IMR-90 (cell line): Measurements from ENCODE around the gene BST1. TPM values are rescaled to one million over a fixed set of nuclear protein-coding genes. Genes with fewer than 3 reads are reported as not detected.

Experiments used
- ATAC-seq: fragments of 200-7000 bp; cut with Tn5 transposase; 2 replicates; pipeline ENCODE4 v1.9.1; 2020; ENCODE audit warnings: low read depth, mild to moderate bottlenecking, moderate library complexity
- BruUV-seq: library from RNA; stranded (reverse); fragments of 400-500 nt; replicated peaks from 2 replicates; lab custom pipeline; 2021; lab: Mats Ljungman, UMichigan
- CTCF ChIA-PET: fragments of 300-600 bp; formaldehyde crosslinking; extraction: SDS; loops from one replicate; lab custom pipeline; 2021; ENCODE audit warnings: antibody characterized with exemption; lab: Yijun Ruan, JAX
- POLR2A ChIA-PET: fragments of 300-600 bp; sonication (Branson Sonifier 250); formaldehyde crosslinking; loops from one replicate; lab custom pipeline; 2022; ENCODE audit warnings: antibody characterized with exemption; ENCODE audit not compliant: unreplicated experiment; lab: Charles Lee
- DNase-seq: peaks from one replicate; pipeline ENCODE4 v3.0.0; 2013
- H2AFZ ChIP-seq: replicated peaks from 2 replicates; pipeline ENCODE3; 2013; ENCODE audit warnings: low read length, mild to moderate bottlenecking; ENCODE audit not compliant: poor library complexity
- H2AK5ac ChIP-seq: 2 replicates; pipeline ENCODE4 v1.6.1; 2013; ENCODE audit warnings: low read depth, low read length, inconsistent platforms
- H2AK9ac ChIP-seq: replicated peaks from 2 replicates; pipeline ENCODE3; 2013; ENCODE audit warnings: mild to moderate bottlenecking, low read depth, low read length, moderate library complexity; ENCODE audit not compliant: poor library complexity
- H2BK120ac ChIP-seq: 2 replicates; pipeline ENCODE4 v1.6.1; 2013; ENCODE audit warnings: low read depth, low read length, inconsistent platforms
- H2BK15ac ChIP-seq: 3 replicates; pipeline ENCODE4 v1.6.1; 2013; ENCODE audit warnings: low read depth, low read length, inconsistent platforms
- H2BK20ac ChIP-seq: 2 replicates; pipeline ENCODE4 v1.6.1; 2013; ENCODE audit warnings: low read depth, mild to moderate bottlenecking, inconsistent platforms, low read length, moderate library complexity
- H2BK5ac ChIP-seq: 2 replicates; pipeline ENCODE4 v1.6.1; 2013; ENCODE audit warnings: mild to moderate bottlenecking, low read depth, low read length, inconsistent platforms; ENCODE audit not compliant: poor library complexity, severe bottlenecking
- H3K14ac ChIP-seq: replicated peaks from 2 replicates; pipeline ENCODE4 v1.6.1; 2013; ENCODE audit warnings: low read depth, low read length, inconsistent platforms
- H3K18ac ChIP-seq: 2 replicates; pipeline ENCODE4 v1.6.1; 2013; ENCODE audit warnings: low read depth, low read length, control low read depth
- H3K23ac ChIP-seq: 2 replicates; pipeline ENCODE4 v1.6.1; 2013; ENCODE audit warnings: low read depth, low read length, inconsistent platforms
- H3K27ac ChIP-seq: 2 replicates; pipeline ENCODE4 v1.5.1; 2013; ENCODE audit warnings: mild to moderate bottlenecking, control low read depth, low read length; ENCODE audit not compliant: insufficient read depth
- H3K27me3 ChIP-seq: 2 replicates; pipeline ENCODE4 v1.6.1; 2013; ENCODE audit warnings: low read length; ENCODE audit not compliant: control insufficient read depth, insufficient read depth
- H3K36me3 ChIP-seq: 2 replicates; pipeline ENCODE4 v1.6.1; 2013; ENCODE audit warnings: low read length, mixed read lengths; ENCODE audit not compliant: control insufficient read depth, insufficient read depth
- H3K4ac ChIP-seq: 2 replicates; pipeline ENCODE4 v1.6.1; 2013; ENCODE audit warnings: low read depth, low read length, inconsistent platforms
- H3K4me1 ChIP-seq: 2 replicates; pipeline ENCODE4 v1.6.1; 2013; ENCODE audit warnings: low read length, mixed read lengths; ENCODE audit not compliant: control insufficient read depth, insufficient read depth
- H3K4me2 ChIP-seq: 2 replicates; pipeline ENCODE4 v1.6.1; 2013; ENCODE audit warnings: low read depth, mild to moderate bottlenecking, control low read depth, low read length, moderate library complexity
- H3K4me3 ChIP-seq: 2 replicates; pipeline ENCODE4 v1.5.1; 2013; ENCODE audit warnings: low read depth, mild to moderate bottlenecking, control low read depth, low read length, moderate library complexity; ENCODE audit not compliant: insufficient read depth
- H3K56ac ChIP-seq: 2 replicates; pipeline ENCODE4 v1.6.1; 2013; ENCODE audit warnings: low read length, inconsistent platforms; ENCODE audit not compliant: insufficient read depth; ENCODE audit errors: extremely low read depth
- H3K79me1 ChIP-seq, 2 experiments: 2 replicates each; pipeline ENCODE4 v1.6.1; 2013; ENCODE audit warnings: low read length in 2 of 2, inconsistent platforms in 1 of 2, low read depth in 1 of 2
- H3K9ac ChIP-seq: 2 replicates; pipeline ENCODE4 v1.6.1; 2013; ENCODE audit warnings: low read depth, low read length, control low read depth
- H3K9me1 ChIP-seq: 2 replicates; pipeline ENCODE4 v1.6.1; 2013; ENCODE audit warnings: low read length, inconsistent platforms; ENCODE audit not compliant: insufficient read depth
- H3K9me3 ChIP-seq: 2 replicates; pipeline ENCODE4 v1.6.1; 2013; ENCODE audit warnings: low read length; ENCODE audit not compliant: control insufficient read depth, insufficient read depth
- H4K20me1 ChIP-seq: 2 replicates; pipeline ENCODE4 v1.6.1; 2013; ENCODE audit warnings: low read length, inconsistent platforms; ENCODE audit not compliant: insufficient read depth
- H4K5ac ChIP-seq: 2 replicates; pipeline ENCODE4 v1.6.1; 2013; ENCODE audit warnings: mild to moderate bottlenecking, low read depth, low read length, control low read depth
- H4K8ac ChIP-seq, 2 experiments: 2 replicates each; pipeline ENCODE4 v1.6.1; 2013; ENCODE audit warnings: low read depth in 2 of 2, low read length in 2 of 2, control low read depth in 1 of 2, inconsistent platforms in 1 of 2
- H4K91ac ChIP-seq: 2 replicates; pipeline ENCODE4 v1.6.1; 2013; ENCODE audit warnings: low read depth, low read length, inconsistent platforms; ENCODE audit not compliant: insufficient read depth
- BHLHE40 ChIP-seq: fragments of 150-350 bp; IDR thresholded peaks from 2 replicates; pipeline ENCODE4 v1.6.1; 2016; ENCODE audit warnings: mild to moderate bottlenecking, low read depth, low read length
- CEBPB ChIP-seq: IDR thresholded peaks from 2 replicates; pipeline ENCODE4 v1.6.1; 2012; ENCODE audit warnings: low read depth, low read length, improper control_type of control experiment
- CHD1 ChIP-seq: IDR thresholded peaks from 2 replicates; pipeline ENCODE4 v1.6.1; 2012; ENCODE audit warnings: low read depth, low read length, improper control_type of control experiment
- FOS ChIP-seq: fragments of 150-350 bp; IDR thresholded peaks from 2 replicates; pipeline ENCODE4 v1.6.1; 2016; ENCODE audit warnings: low read depth, low read length
- MAFK ChIP-seq: IDR thresholded peaks from 2 replicates; pipeline ENCODE4 v1.6.1; 2012; ENCODE audit warnings: low read depth, low read length, improper control_type of control experiment
- MAZ ChIP-seq: IDR thresholded peaks from 2 replicates; pipeline ENCODE4 v1.6.1; 2012; ENCODE audit warnings: low read depth, mild to moderate bottlenecking, low read length, improper control_type of control experiment, moderate library complexity, borderline replicate concordance
- MXI1 ChIP-seq: IDR thresholded peaks from 2 replicates; pipeline ENCODE4 v1.6.1; 2012; ENCODE audit warnings: low read depth, mild to moderate bottlenecking, low read length, moderate library complexity, borderline replicate concordance
- NFE2L2 ChIP-seq: fragments of 150-350 bp; IDR thresholded peaks from 2 replicates; pipeline ENCODE4 v1.6.1; 2016; ENCODE audit warnings: low read depth, mild to moderate bottlenecking, low read length
- POLR2A ChIP-seq: IDR thresholded peaks from 2 replicates; pipeline ENCODE4 v1.6.1; 2012; ENCODE audit warnings: mild to moderate bottlenecking, low read depth, low read length
- RAD21 ChIP-seq: IDR thresholded peaks from 2 replicates; pipeline ENCODE4 v1.6.1; 2012; ENCODE audit warnings: low read length, improper control_type of control experiment
- RCOR1 ChIP-seq: IDR thresholded peaks from 2 replicates; pipeline ENCODE4 v1.6.1; 2012; ENCODE audit warnings: mild to moderate bottlenecking, low read length, improper control_type of control experiment; ENCODE audit not compliant: insufficient replicate concordance
- RFX5 ChIP-seq: IDR thresholded peaks from 2 replicates; pipeline ENCODE4 v1.8.0; 2012; ENCODE audit warnings: low read depth, mild to moderate bottlenecking, low read length, moderate library complexity
- SMC3 ChIP-seq: fragments of 150-350 bp; IDR thresholded peaks from 2 replicates; pipeline ENCODE4 v1.6.1; 2016; ENCODE audit warnings: low read depth, mild to moderate bottlenecking, antibody characterized with exemption, low read length, moderate library complexity
- WGBS, 2 experiments: methylation state at CpG; one replicate each; pipeline versions ENCODE4 v1.1.5 to v1.1.7; 2013; ENCODE audit warnings: missing lambda C conversion rate in 2 of 2; ENCODE audit not compliant: insufficient read length in 1 of 2; ENCODE audit errors: extremely low coverage in 2 of 2; 5-methylcytosine and 5-hydroxymethylcytosine counted together
- dilution Hi-C: fragments of 300-500 bp; cut with HindIII; formaldehyde crosslinking; loops from one replicate; pipeline ENCODE4 v1.14.3; 2018; ENCODE audit warnings: low sequenced_read_pairs; ENCODE audit not compliant: unreplicated experiment
- in situ Hi-C: fragments of 300-500 bp; cut with MboI; formaldehyde crosslinking; loops from 3 replicates; pipeline ENCODE4 v1.14.3; 2019; ENCODE audit warnings: low sequenced_read_pairs, inconsistent platforms, mixed read lengths
- intact Hi-C: fragments of 100-400 bp; cut with micrococcal nuclease; formaldehyde crosslinking; loops from 2 replicates; pipeline ENCODE4 v1.10.0; 2022
- polyA plus RNA-seq, 3 experiments: library from polyadenylated mRNA; depleted of rRNA; stranded (reverse); fragments of >200 nt; gene quantifications; 2 replicates each; pipeline ENCODE4 v1.2.3, GENCODE V29; 2012; ENCODE audit warnings: low replicate concordance in 1 of 3
- total RNA-seq: library from RNA; depleted of rRNA; stranded (reverse); fragments of >200 nt; gene quantifications from 2 replicates; pipeline ENCODE4 v1.2.3, GENCODE V29; 2012
- TF ChIP-seq, protein P1 (sequence below): fragments of 150-350 bp; IDR thresholded peaks from 2 replicates; pipeline ENCODE4 v1.6.1; 2017; ENCODE audit warnings: mild to moderate bottlenecking, antibody characterized with exemption, low read length, low read depth
- TF ChIP-seq, protein P2 (sequence below): fragments of 150-350 bp; IDR thresholded peaks from 2 replicates; pipeline ENCODE4 v1.6.1; 2016; ENCODE audit warnings: low read depth, mild to moderate bottlenecking, low read length, moderate library complexity, borderline replicate concordance
- TF ChIP-seq, protein P3 (sequence below): conservative IDR thresholded peaks from 2 replicates; pipeline ENCODE4 v1.5.1; 2012; ENCODE audit warnings: mild to moderate bottlenecking, low read depth, low read length, improper control_type of control experiment

Gene BST1
- total and polyA plus RNA-seq, 2 of the 4 experiments (the other 2 are of a cell fraction) = 6.6 to 11.1 TPM

DNA sequence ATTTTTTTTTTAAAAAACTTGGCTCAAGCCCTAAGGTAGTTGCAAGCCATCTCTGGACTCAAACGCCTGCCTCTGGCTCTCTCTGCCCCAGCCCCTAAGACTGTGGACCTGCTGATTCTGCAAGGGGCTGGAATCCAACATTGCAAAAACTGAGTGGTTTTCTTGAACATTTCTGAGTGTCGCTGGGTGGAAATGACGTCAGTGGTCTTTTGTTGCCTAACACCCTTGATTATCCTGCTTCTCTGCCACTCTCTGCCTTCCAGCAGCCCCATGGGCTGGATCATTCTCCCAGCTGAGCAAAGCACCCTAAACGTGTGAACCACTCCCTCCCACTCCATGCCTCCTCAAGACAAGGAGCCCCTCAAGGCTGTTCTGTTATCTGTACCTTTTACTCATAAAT lies 16.6 kb downstream of the BST1 start:
- Histone ChIP-seq H3K4me3 (no peak overlapping the region), H3K4ac (no peak overlapping the region), H2BK120ac (peak overlapping the region; percentile 6; the same call in 1 of the 2 replicates), H3K9ac (no peak overlapping the region), H3K36me3 (no peaks in the 10 kb centered on the region), H3K27ac (no peak overlapping the region), H3K14ac (no peak overlapping the region), H4K5ac (no peak overlapping the region), H3K9me3 (no peaks in the 10 kb centered on the region), H3K27me3 (no peaks in the 10 kb centered on the region), H3K79me1 (0 out of 4 replicates have a peak, but pooled peaks cover 0 to 4% of the 10 kb centered on the region in 2 experiments), H4K91ac (peak overlapping the region; percentile 19; the same call in 1 of the 2 replicates), H4K20me1 (no peaks in the 10 kb centered on the region), H2AK9ac (peak overlapping the region; percentile 46), H3K9me1 (peaks cover 14% of the 10 kb centered on the region), H2AK5ac (peak overlapping the region; percentile 29), H3K4me1 (peaks cover 20% of the 10 kb centered on the region), H2BK15ac (no peak overlapping the region), H2AFZ (no peak overlapping the region), H3K18ac (no peak overlapping the region; the same call in 1 of the 2 replicates), H3K4me2 (no peak overlapping the region), H2BK20ac (no peak overlapping the region; the same call in 1 of the 2 replicates), H4K8ac (no peak overlapping the region), H3K56ac (no peak overlapping the region), H2BK5ac (no peak overlapping the region), H3K23ac (no peak overlapping the region)
- intact Hi-C loops (no loop called here), dilution Hi-C loops (no loop called here), in situ Hi-C loops (no loop called here)
- ChIA-PET POLR2A (no interaction called here), CTCF (interaction anchor here (0.6 kb wide), 1 partner anchor 26 kb away, joined by 3 read pairs; no protein-coding TSS in a partner anchor)
- DNase-seq (no peak), ATAC-seq (no peak)
- 100% methylated on average over 1 of the region's 4 CpGs; no CpG with 5 or more reads in 1 of the 2 experiments for whole genome bisulfite sequencing, 2 experiments
- TF ChIP-seq CEBPB = no peak
- TF ChIP-seq, protein P1, sequence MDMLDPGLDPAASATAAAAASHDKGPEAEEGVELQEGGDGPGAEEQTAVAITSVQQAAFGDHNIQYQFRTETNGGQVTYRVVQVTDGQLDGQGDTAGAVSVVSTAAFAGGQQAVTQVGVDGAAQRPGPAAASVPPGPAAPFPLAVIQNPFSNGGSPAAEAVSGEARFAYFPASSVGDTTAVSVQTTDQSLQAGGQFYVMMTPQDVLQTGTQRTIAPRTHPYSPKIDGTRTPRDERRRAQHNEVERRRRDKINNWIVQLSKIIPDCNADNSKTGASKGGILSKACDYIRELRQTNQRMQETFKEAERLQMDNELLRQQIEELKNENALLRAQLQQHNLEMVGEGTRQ = no peak
- no peak for TF ChIP-seq RAD21
- TF ChIP-seq NFE2L2 = no peak
- no peak for TF ChIP-seq MXI1
- no peak for TF ChIP-seq SMC3
- no peak for TF ChIP-seq FOS
- TF ChIP-seq POLR2A = no peak
- TF ChIP-seq, protein P2, sequence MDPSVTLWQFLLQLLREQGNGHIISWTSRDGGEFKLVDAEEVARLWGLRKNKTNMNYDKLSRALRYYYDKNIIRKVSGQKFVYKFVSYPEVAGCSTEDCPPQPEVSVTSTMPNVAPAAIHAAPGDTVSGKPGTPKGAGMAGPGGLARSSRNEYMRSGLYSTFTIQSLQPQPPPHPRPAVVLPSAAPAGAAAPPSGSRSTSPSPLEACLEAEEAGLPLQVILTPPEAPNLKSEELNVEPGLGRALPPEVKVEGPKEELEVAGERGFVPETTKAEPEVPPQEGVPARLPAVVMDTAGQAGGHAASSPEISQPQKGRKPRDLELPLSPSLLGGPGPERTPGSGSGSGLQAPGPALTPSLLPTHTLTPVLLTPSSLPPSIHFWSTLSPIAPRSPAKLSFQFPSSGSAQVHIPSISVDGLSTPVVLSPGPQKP = no peak
- TF ChIP-seq MAFK = no peak
- no peak for TF ChIP-seq MAZ
- TF ChIP-seq, protein P3, sequence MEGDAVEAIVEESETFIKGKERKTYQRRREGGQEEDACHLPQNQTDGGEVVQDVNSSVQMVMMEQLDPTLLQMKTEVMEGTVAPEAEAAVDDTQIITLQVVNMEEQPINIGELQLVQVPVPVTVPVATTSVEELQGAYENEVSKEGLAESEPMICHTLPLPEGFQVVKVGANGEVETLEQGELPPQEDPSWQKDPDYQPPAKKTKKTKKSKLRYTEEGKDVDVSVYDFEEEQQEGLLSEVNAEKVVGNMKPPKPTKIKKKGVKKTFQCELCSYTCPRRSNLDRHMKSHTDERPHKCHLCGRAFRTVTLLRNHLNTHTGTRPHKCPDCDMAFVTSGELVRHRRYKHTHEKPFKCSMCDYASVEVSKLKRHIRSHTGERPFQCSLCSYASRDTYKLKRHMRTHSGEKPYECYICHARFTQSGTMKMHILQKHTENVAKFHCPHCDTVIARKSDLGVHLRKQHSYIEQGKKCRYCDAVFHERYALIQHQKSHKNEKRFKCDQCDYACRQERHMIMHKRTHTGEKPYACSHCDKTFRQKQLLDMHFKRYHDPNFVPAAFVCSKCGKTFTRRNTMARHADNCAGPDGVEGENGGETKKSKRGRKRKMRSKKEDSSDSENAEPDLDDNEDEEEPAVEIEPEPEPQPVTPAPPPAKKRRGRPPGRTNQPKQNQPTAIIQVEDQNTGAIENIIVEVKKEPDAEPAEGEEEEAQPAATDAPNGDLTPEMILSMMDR = no peak
- no peak for TF ChIP-seq BHLHE40
- no peak for TF ChIP-seq CHD1
- TF ChIP-seq RFX5 = no peak
- no peak for TF ChIP-seq RCOR1
- no TSS peak for BruUV-seq
